ENCODE results near the gene EFCAB5. TPM values are rescaled to one million over a fixed set of nuclear protein-coding genes. Genes with fewer than 3 reads are reported as not detected.
"Not testable (repeated sequence)": the region's sequence is repeated elsewhere in the genome, so short reads cannot be mapped to it uniquely, and the experiment has no call there.

EFCAB5 gene
- total and polyA plus RNA-seq, 2 experiments from 2014 or later = 0.27 to 0.48 TPM

GRCh38 chr17:30137158-30137557 lies 195.7 kb downstream of the EFCAB5 start:
- peaks cover 4% of the 10 kb centered on the region for H4K20me1 ChIP-seq (ENCODE audit: insufficient read depth, poor library complexity, severe bottlenecking)
- WGBS (ENCODE audit: low lambda C conversion rate, missing lambda C conversion rate) = 93% methylated on average over 3 of the region's 3 CpGs
- H3K4me1 ChIP-seq (ENCODE audit: insufficient read depth) = no peaks in the 10 kb centered on the region
- no peaks in the 10 kb centered on the region for H3K36me3 ChIP-seq (replicated peaks; ENCODE audit: insufficient read depth, low read depth)
- DNase-seq (ENCODE audit: low spot score) = no peak
- no peak overlapping the region for H3K4me3 ChIP-seq
- H3K27me3 ChIP-seq = no peaks in the 10 kb centered on the region
- no peak overlapping the region for H3K4me2 ChIP-seq
- H3K79me2 ChIP-seq = peaks cover 82% of the 10 kb centered on the region
- H3K9me3 ChIP-seq (ENCODE audit: low read depth) = no peaks in the 10 kb centered on the region
- TF ChIP-seq EZH2 (IDR thresholded peaks at IDR 0.05; ENCODE audit: borderline replicate concordance) = no peak
- H2AFZ ChIP-seq = no peak overlapping the region
- H3K9me2 ChIP-seq (replicated peaks; ENCODE audit: insufficient read depth) = no peaks in the 10 kb centered on the region
- no peak overlapping the region for H3K27ac ChIP-seq

GRCh38 chr17:30147860-30148259 lies 206.4 kb downstream of the EFCAB5 start:
- peaks cover 63% of the 10 kb centered on the region for H3K79me2 ChIP-seq
- not testable (repeated sequence) for H3K27me3 ChIP-seq; H3K4me2 ChIP-seq; H2AFZ ChIP-seq; H3K9me3 ChIP-seq (ENCODE audit: low read depth); H3K9me2 ChIP-seq (replicated peaks; ENCODE audit: insufficient read depth); DNase-seq (ENCODE audit: low spot score); H3K36me3 ChIP-seq (replicated peaks; ENCODE audit: insufficient read depth, low read depth); H4K20me1 ChIP-seq (ENCODE audit: insufficient read depth, poor library complexity, severe bottlenecking); H3K4me3 ChIP-seq; H3K4me1 ChIP-seq (ENCODE audit: insufficient read depth); H3K27ac ChIP-seq
- 93% methylated on average over 6 of the region's 6 CpGs for WGBS (ENCODE audit: low lambda C conversion rate, missing lambda C conversion rate)

DNA sequence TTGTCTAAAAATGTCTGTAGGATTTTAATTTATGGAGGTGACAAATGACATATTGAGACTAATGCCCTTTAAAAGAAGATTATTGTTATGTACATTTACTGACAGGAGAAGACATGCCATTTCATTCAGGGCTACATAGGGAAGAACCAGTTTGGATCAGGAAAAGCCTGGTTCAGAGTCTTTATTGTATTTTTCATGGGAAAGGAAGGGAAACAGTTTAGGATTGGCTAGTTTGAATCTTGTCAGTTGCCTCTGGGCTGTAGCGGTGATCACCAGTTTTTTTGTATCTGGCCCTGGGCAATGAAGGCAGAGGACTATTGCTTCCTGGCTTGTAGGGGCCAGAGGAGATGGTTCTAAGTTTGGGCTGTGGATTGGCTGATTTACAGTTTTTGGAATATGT lies 206.9 kb downstream of the EFCAB5 start:
- peaks cover 62% of the 10 kb centered on the region for H3K79me2 ChIP-seq
- 100% methylated on average over 1 of the region's 1 CpG for WGBS (ENCODE audit: low lambda C conversion rate, missing lambda C conversion rate)

DNA sequence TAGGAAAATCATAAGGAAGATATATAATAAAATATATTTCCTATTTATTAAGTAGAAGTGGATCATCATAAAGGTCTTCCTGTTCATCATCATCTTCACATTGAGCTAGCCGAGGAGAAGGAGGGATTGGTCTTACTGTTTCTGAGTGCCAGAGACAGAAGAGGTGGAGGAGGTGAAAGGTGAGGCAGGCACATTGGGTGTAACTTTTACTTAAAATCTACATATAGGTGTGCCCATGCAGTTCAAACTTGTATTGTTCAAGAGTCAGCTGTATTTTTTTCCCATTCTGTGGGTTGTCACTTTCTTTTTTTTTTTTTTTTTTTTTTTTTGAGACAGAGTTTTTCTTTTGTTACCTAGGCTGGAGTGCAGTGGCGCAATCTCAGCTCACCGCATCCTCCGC lies 210.0 kb downstream of the EFCAB5 start:
- WGBS (ENCODE audit: low lambda C conversion rate, missing lambda C conversion rate) = 97% methylated on average over 4 of the region's 4 CpGs
- Histone ChIP-seq H3K9me2 (replicated peaks; ENCODE audit: insufficient read depth) (no peaks in the 10 kb centered on the region), H3K4me2 (no peak overlapping the region), H3K79me2 (peaks cover 65% of the 10 kb centered on the region), H3K27ac (no peak overlapping the region), H3K27me3 (no peaks in the 10 kb centered on the region), H4K20me1 (ENCODE audit: insufficient read depth, poor library complexity, severe bottlenecking) (peaks cover 13% of the 10 kb centered on the region), H3K9me3 (ENCODE audit: low read depth) (no peaks in the 10 kb centered on the region), H2AFZ (no peak overlapping the region), H3K4me3 (no peak overlapping the region), H3K36me3 (replicated peaks; ENCODE audit: insufficient read depth, low read depth) (no peaks in the 10 kb centered on the region), H3K4me1 (ENCODE audit: insufficient read depth) (no peaks in the 10 kb centered on the region)
- no peak for DNase-seq (ENCODE audit: low spot score)
- TF ChIP-seq EZH2 (IDR thresholded peaks at IDR 0.05; ENCODE audit: borderline replicate concordance) = no peak
- TF ChIP-seq EZH2phosphoT487 (IDR thresholded peaks at IDR 0.05; ENCODE audit: low read depth, severe bottlenecking, unreplicated experiment) = no peak
- TF ChIP-seq, protein P1, sequence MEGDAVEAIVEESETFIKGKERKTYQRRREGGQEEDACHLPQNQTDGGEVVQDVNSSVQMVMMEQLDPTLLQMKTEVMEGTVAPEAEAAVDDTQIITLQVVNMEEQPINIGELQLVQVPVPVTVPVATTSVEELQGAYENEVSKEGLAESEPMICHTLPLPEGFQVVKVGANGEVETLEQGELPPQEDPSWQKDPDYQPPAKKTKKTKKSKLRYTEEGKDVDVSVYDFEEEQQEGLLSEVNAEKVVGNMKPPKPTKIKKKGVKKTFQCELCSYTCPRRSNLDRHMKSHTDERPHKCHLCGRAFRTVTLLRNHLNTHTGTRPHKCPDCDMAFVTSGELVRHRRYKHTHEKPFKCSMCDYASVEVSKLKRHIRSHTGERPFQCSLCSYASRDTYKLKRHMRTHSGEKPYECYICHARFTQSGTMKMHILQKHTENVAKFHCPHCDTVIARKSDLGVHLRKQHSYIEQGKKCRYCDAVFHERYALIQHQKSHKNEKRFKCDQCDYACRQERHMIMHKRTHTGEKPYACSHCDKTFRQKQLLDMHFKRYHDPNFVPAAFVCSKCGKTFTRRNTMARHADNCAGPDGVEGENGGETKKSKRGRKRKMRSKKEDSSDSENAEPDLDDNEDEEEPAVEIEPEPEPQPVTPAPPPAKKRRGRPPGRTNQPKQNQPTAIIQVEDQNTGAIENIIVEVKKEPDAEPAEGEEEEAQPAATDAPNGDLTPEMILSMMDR (IDR thresholded peaks at IDR 0.05; ENCODE audit: poor library complexity) = no peak

More for the DNA sequence above, 206.9 kb downstream of the EFCAB5 start:
- no peaks in the 10 kb centered on the region for H3K36me3 ChIP-seq (replicated peaks; ENCODE audit: insufficient read depth, low read depth)
- H3K27me3 ChIP-seq = no peaks in the 10 kb centered on the region
- no peak overlapping the region for H3K27ac ChIP-seq
- no peaks in the 10 kb centered on the region for H3K4me1 ChIP-seq (ENCODE audit: insufficient read depth)
- peaks cover 3% of the 10 kb centered on the region for H4K20me1 ChIP-seq (ENCODE audit: insufficient read depth, poor library complexity, severe bottlenecking)
- H3K4me2 ChIP-seq = no peak overlapping the region
- no peaks in the 10 kb centered on the region for H3K9me3 ChIP-seq (ENCODE audit: low read depth)
- no peak overlapping the region for H2AFZ ChIP-seq
- TF ChIP-seq EZH2 (IDR thresholded peaks at IDR 0.05; ENCODE audit: borderline replicate concordance) = no peak
- TF ChIP-seq, protein P1 (IDR thresholded peaks at IDR 0.05; ENCODE audit: poor library complexity) = no peak
- TF ChIP-seq EZH2phosphoT487 (IDR thresholded peaks at IDR 0.05; ENCODE audit: low read depth, severe bottlenecking, unreplicated experiment) = no peak
- H3K9me2 ChIP-seq (replicated peaks; ENCODE audit: insufficient read depth) = no peaks in the 10 kb centered on the region
- H3K4me3 ChIP-seq = no peak overlapping the region
- no peak for DNase-seq (ENCODE audit: low spot score)
